Natural killer cell treated with Interleukin-12 subunit alpha and Interleukin-12 subunit beta and Interleukin-15 and Interleukin-18, amount 100 ng/mL, for 72 hours (primary cell): Measurements from ENCODE around the gene EMX2. TPM values are rescaled to one million over a fixed set of nuclear protein-coding genes. Genes with fewer than 3 reads are reported as not detected.

Source experiments
- ATAC-seq, 2 donors: fragments of 150-1000 bp; cut with Tn5 transposase in 1 of 2; sonication (Bioruptor Pico), chemical (Tn5 transposase) in 1 of 2; 2 replicates each; pipeline ENCODE4 v1.10.0; 2021
- DNase-seq: peaks from one replicate; pipeline ENCODE4 v3.0.0; 2022; ENCODE audit warnings: low spot score
- H3K27ac Mint-ChIP-seq, 2 donors: 1 replicate in 1 of 2; 2 replicates in 1 of 2; pipeline ENCODE4 v1.8.0; 2022; ENCODE audit warnings: mixed read lengths in 2 of 2, mild to moderate bottlenecking in 1 of 2, moderate library complexity in 1 of 2
- H3K27me3 Mint-ChIP-seq, 2 donors: 1 replicate in 1 of 2; 2 replicates in 1 of 2; pipeline ENCODE4 v1.8.0; 2022; ENCODE audit warnings: mixed read lengths in 2 of 2
- H3K36me3 Mint-ChIP-seq: one replicate; pipeline ENCODE4 v1.8.0; 2022; ENCODE audit warnings: mixed read lengths
- H3K4me1 Mint-ChIP-seq, 2 donors: 1 replicate in 1 of 2; 2 replicates in 1 of 2; pipeline ENCODE4 v1.8.0; 2022; ENCODE audit warnings: low read depth in 2 of 2, mixed read lengths in 2 of 2, mild to moderate bottlenecking in 1 of 2
- H3K4me3 Mint-ChIP-seq: one replicate; pipeline ENCODE4 v1.8.0; 2022; ENCODE audit warnings: mixed read lengths
- H3K9me3 Mint-ChIP-seq: 2 replicates; pipeline ENCODE4 v1.8.0; 2022; ENCODE audit warnings: mixed read lengths
- total RNA-seq, 2 donors: library from RNA; stranded (reverse); gene quantifications; one replicate each; pipeline ENCODE4 v1.2.3, GENCODE V29; 2022

Gene EMX2
- total RNA-seq, 2 donors from 2014 or later: not detected

GRCh38 chr10:117552156-117552631, 9.6 kb downstream of the EMX2 start:
- H3K27ac Mint-ChIP-seq: no peak overlapping the region

GRCh38 chr10:117552701-117553141, 10.2 kb downstream of the EMX2 start:
- DNase-seq (no peak), ATAC-seq (no peak)
- Mint-ChIP-seq H3K27me3 (peaks cover 60 to 85% of the 10 kb centered on the region in 2 donors), H3K9me3 (no peaks in the 10 kb centered on the region), H3K27ac (no peak overlapping the region), H3K4me1 (peaks cover 15 to 25% of the 10 kb centered on the region in 2 donors), H3K36me3 (peaks cover 12% of the 10 kb centered on the region), H3K4me3 (no peak overlapping the region)

More at GRCh38 chr10:117552156-117552631, 9.6 kb downstream of the EMX2 start:
- peaks cover 65 to 90% of the 10 kb centered on the region in 2 donors for H3K27me3 Mint-ChIP-seq
- DNase-seq: no peak
- H3K4me1 Mint-ChIP-seq: peaks cover 15 to 28% of the 10 kb centered on the region in 2 donors
- peaks cover 12% of the 10 kb centered on the region for H3K36me3 Mint-ChIP-seq
- no peak overlapping the region for H3K4me3 Mint-ChIP-seq
- no peaks in the 10 kb centered on the region for H3K9me3 Mint-ChIP-seq
- ATAC-seq: no peak

DNA sequence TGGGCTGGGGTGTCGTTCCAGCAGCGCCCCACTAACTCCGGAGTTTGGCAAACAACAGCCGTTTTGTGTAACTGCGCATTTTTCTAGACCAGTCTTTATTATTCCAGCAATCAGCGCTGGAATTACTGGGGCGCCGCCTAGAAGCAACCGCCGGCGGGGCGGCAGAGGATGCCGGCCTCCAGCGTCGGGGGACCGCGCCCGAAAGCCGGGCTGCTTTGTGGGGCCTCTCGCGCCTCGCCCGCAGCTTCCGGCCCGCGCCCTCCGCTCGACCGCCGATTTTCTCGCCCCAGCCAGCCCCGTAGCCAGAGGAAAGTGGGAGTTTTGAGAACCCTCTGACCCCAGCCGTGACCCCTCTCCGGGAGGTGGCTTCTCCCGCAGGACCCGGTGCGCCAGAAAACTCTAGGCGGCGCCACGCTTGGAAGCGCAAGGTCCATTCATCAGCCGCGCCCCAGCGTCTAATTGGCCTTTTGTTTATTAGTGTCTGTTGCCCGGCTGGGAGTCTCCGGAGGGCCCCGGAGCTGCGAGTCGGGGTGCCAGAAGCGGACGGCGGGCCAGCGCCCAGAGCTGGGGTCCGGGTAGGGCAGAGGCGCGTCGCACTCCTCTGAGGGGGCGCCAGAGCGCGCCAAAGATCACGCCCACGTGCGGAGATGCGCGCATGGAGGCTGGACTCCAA, 10.7 kb downstream of the EMX2 start:
- no peak overlapping the region for H3K27ac Mint-ChIP-seq
- peaks cover 55 to 81% of the 10 kb centered on the region in 2 donors for H3K27me3 Mint-ChIP-seq
- H3K4me1 Mint-ChIP-seq: peaks cover 15 to 19% of the 10 kb centered on the region in 2 donors
- no peak for ATAC-seq
- DNase-seq: no peak
- no peak overlapping the region for H3K4me3 Mint-ChIP-seq
- H3K9me3 Mint-ChIP-seq: no peaks in the 10 kb centered on the region
- peaks cover 7% of the 10 kb centered on the region for H3K36me3 Mint-ChIP-seq

DNA sequence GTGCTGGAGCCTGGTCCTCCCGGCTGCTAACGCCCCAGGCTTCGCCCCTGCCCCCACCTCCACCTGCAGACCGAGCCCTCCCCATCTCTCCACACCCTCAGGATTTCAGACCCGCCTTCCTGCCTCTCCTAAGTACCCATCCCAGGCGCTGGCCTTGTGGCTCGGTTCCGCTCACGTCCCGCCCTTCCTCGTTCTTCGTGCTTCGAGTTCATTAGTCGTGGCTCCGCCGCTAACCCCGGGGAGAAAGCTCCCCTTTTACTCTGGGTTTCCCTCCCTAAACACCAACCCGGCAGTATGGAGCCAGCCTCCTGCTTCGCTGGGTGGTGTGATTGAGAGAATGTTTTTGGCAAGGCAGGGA, 11.2 kb downstream of the EMX2 start:
- Mint-ChIP-seq H3K27me3 (peaks cover 55 to 81% of the 10 kb centered on the region in 2 donors), H3K4me1 (peaks cover 15 to 18% of the 10 kb centered on the region in 2 donors), H3K4me3 (peak overlapping the region; percentile 15), H3K27ac (no peak overlapping the region), H3K9me3 (no peaks in the 10 kb centered on the region), H3K36me3 (peaks cover 5% of the 10 kb centered on the region)
- no peak for ATAC-seq
- DNase-seq: no peak

GRCh38 chr10:117554241-117554814, 11.8 kb downstream of the EMX2 start:
- ATAC-seq (no peak), DNase-seq (no peak)
- Mint-ChIP-seq H3K4me1 (peaks cover 15 to 18% of the 10 kb centered on the region in 2 donors), H3K27me3 (peaks cover 55 to 76% of the 10 kb centered on the region in 2 donors), H3K4me3 (peak overlapping the region; percentile 15), H3K36me3 (peaks cover 5% of the 10 kb centered on the region), H3K27ac (no peak overlapping the region), H3K9me3 (no peaks in the 10 kb centered on the region)

GRCh38 chr10:117555017-117555416, 12.5 kb downstream of the EMX2 start:
- Mint-ChIP-seq H3K4me1 (peaks cover 15 to 18% of the 10 kb centered on the region in 2 donors), H3K27ac (no peak overlapping the region), H3K4me3 (no peak overlapping the region), H3K27me3 (peaks cover 52 to 74% of the 10 kb centered on the region in 2 donors), H3K36me3 (peaks cover 5% of the 10 kb centered on the region), H3K9me3 (no peaks in the 10 kb centered on the region)
- no peak for ATAC-seq
- no peak for DNase-seq

DNA sequence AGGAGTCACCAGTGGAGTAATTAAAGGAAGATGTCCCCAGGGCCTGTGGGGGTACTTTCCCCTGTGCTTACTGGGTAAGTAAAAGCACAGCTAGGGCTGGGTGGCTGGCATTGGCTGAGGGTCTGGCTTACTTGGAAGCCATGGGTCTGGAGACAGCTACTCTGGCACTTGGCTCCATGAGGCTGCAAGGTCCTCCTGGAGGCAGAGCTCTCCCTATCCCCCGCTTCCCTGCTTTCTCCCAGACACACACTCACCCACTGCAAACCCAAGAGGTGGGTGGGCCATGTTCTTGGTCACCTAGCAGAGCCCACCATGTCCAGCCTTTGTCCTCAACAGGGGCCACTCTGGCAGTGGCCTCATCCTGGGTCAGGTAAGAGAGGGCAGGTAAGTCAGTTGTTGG, 13.3 kb downstream of the EMX2 start:
- no peaks in the 10 kb centered on the region for H3K9me3 Mint-ChIP-seq
- peaks cover 44 to 66% of the 10 kb centered on the region in 2 donors for H3K27me3 Mint-ChIP-seq
- peaks cover 5% of the 10 kb centered on the region for H3K36me3 Mint-ChIP-seq
- H3K27ac Mint-ChIP-seq: no peak overlapping the region
- H3K4me1 Mint-ChIP-seq: peaks cover 15 to 18% of the 10 kb centered on the region in 2 donors
- no peak for DNase-seq
- no peak overlapping the region for H3K4me3 Mint-ChIP-seq
- ATAC-seq: no peak

DNA sequence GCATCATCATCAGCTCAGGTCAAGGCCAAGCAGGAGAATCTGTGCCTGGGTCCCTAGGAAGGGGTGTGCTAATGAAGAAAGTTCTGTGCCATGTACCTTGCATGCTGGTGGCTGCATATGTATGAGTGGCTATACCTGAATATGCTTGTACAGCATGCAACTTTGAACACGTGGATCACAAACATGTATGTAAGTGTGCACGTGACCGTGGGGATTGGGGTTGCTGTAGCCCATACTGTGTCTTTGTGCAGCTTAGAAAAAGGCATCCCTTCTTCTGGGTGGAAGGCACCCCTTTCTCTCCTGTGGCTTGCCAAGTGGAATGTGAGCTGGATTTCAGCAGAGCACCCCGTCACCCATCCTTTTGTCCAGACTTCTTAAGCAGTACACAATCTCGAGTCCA, 13.8 kb downstream of the EMX2 start:
- no peak for DNase-seq

DNA sequence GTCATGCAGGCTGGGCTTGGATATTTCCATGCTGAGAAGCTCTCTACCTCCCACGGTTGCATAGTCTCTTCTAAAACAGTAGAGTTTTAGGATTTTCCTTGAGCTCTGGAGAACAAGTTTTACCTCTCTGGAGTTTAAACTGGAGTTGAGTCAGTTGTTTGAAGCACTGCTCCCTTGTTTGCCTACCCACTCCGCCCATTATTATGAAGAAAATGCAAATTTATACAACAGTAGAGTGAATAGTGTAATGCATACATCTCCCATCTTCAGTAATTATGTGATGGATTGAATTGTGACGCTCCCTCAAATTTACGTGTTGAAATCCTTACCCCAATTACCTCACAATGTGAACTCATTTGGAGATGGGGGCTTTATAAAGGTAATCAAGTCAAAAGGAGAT, 17.2 kb downstream of the EMX2 start:
- ATAC-seq: no peak
- H3K4me3 Mint-ChIP-seq: no peak overlapping the region
- no peaks in the 10 kb centered on the region for H3K36me3 Mint-ChIP-seq
- H3K4me1 Mint-ChIP-seq: peaks cover 0 to under 1% of the 10 kb centered on the region in 2 donors
- no peak for DNase-seq
- H3K27me3 Mint-ChIP-seq: peaks cover 22 to 32% of the 10 kb centered on the region in 2 donors
- H3K27ac Mint-ChIP-seq: no peak overlapping the region
- H3K9me3 Mint-ChIP-seq: no peaks in the 10 kb centered on the region

More for the DNA sequence above, 13.8 kb downstream of the EMX2 start:
- ATAC-seq: no peak
- H3K27ac Mint-ChIP-seq: no peak overlapping the region
- peaks cover 15 to 18% of the 10 kb centered on the region in 2 donors for H3K4me1 Mint-ChIP-seq
- H3K4me3 Mint-ChIP-seq: no peak overlapping the region
- peaks cover 41 to 61% of the 10 kb centered on the region in 2 donors for H3K27me3 Mint-ChIP-seq
- H3K9me3 Mint-ChIP-seq: no peaks in the 10 kb centered on the region
- peaks cover 5% of the 10 kb centered on the region for H3K36me3 Mint-ChIP-seq

GRCh38 chr10:117560942-117561341, 18.4 kb downstream of the EMX2 start:
- no peaks in the 10 kb centered on the region for H3K36me3 Mint-ChIP-seq
- DNase-seq: no peak
- ATAC-seq: no peak
- no peak overlapping the region for H3K4me3 Mint-ChIP-seq
- H3K4me1 Mint-ChIP-seq: no peaks in the 10 kb centered on the region
- peaks cover 16 to 21% of the 10 kb centered on the region in 2 donors for H3K27me3 Mint-ChIP-seq
- H3K9me3 Mint-ChIP-seq: no peaks in the 10 kb centered on the region
- H3K27ac Mint-ChIP-seq: no peak overlapping the region

DNA sequence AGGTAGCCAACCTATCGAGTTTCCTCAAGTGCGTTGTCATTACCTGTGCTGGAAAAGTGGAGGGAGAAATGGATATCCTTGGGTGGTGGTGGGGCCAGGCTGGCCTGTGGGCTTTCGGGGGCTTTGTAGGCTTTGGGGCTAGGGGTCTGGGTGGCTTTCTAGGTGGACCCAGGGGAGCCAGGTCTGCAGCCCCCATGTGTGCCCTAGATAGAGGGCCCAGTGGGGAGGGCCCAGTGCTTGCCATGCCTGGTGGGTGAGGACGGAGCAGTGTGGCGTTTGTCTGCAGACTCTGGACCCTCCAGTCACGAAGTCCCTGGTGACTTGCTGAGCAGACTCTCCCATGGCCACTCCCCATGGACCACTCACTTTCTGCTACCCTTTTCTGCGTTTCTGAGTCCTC, 19.7 kb downstream of the EMX2 start:
- no peaks in the 10 kb centered on the region for H3K36me3 Mint-ChIP-seq
- DNase-seq: no peak
- H3K27ac Mint-ChIP-seq: no peak overlapping the region
- no peak overlapping the region for H3K4me3 Mint-ChIP-seq
- no peaks in the 10 kb centered on the region for H3K9me3 Mint-ChIP-seq
- H3K27me3 Mint-ChIP-seq: peaks cover 11 to 13% of the 10 kb centered on the region in 2 donors
- H3K4me1 Mint-ChIP-seq: no peaks in the 10 kb centered on the region
- ATAC-seq: no peak

DNA sequence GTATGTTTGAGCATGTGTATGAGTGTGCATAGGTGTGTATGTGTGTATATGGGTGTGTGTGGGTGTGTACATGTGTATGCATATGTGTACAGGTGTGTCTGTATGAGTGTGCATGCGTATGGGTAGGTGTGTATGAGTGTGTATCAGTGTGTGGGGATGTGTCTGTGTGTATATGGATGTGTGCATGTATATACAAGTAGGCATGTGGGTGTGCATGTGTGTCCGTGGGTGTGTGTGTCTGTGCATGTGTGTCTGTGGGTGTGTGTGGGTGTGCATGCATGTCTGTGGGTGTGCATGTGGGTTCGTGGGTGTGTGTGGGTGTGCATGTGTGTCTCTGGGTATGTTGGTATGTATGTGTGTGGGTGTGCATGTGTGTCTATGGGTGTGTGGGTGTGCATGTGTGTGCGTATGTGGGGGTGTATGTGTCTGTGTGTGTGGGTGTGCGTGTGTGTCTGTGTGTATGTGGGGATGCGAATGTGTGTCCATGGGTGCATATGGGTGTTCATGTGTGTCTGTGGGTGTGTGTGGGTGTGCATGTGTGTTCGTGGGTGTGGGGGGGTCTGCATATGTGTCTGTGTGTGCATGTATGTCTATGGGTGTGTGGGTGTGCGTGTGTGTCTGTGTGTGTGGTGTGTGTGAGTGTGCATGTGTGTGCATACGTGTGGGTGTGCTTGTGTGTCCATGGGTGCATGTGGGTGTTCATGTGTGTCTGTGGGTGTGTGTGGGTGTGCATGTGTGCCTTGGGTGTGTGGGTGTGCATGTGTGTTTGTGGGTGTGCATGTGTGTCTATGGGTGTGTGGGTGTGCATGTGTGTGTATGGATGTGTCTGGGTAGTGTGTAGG, 20.6 kb downstream of the EMX2 start:
- DNase-seq (no peak), ATAC-seq (peak in 1 of 2 donors; percentile 17)
- Mint-ChIP-seq H3K27me3 (peaks cover 13 to 14% of the 10 kb centered on the region in 2 donors), H3K4me1 (no peaks in the 10 kb centered on the region), H3K9me3 (no peaks in the 10 kb centered on the region), H3K27ac (no peak overlapping the region), H3K4me3 (no peak overlapping the region), H3K36me3 (no peaks in the 10 kb centered on the region)

DNA sequence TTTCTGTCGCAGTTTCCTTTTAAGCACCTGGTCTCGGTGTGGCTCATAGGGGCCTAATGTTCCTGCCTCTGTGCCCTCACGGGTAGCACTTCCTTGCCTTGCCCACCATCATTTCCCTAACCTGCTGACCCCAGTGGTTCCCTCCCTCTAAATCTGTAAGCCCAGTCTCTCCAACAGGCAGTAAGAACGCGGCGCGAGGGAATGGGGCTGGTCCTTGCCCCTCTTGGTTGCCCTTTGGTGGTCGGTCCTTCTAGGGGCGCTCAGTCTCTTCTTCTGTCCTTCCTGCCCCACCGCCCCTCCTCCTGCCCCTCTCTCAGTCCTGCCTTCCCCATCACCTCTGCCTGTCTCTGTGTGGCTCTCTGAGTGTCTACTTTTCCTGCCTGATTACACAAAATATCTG, 21.2 kb downstream of the EMX2 start:
- Mint-ChIP-seq H3K9me3 (no peaks in the 10 kb centered on the region), H3K27ac (no peak overlapping the region), H3K27me3 (peaks cover 6 to 9% of the 10 kb centered on the region in 2 donors), H3K4me3 (no peak overlapping the region), H3K36me3 (no peaks in the 10 kb centered on the region), H3K4me1 (no peaks in the 10 kb centered on the region)
- ATAC-seq (no peak), DNase-seq (no peak)

DNA sequence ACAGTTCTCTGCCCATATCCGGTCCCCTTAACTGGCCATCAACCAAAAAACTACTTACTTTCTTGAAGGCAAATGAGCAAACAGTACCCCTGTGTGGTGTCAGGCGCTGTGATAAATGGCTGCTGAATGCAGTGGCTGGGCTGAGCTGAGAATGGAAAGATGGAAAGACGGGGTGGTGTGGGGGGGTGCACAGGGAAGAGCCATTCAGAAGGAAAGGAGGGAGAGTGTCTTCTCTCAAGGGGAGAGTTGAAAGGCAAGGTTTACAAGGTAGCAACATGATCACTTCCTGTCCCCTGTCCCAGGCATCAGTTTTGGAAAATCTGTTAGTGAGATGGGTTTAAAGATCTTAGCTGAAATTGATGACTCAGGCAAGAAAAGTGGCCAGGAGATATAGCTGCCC, 22.5 kb downstream of the EMX2 start:
- H3K27me3 Mint-ChIP-seq: peaks cover 0 to 6% of the 10 kb centered on the region in 2 donors
- no peak overlapping the region for H3K4me3 Mint-ChIP-seq
- no peak for DNase-seq
- ATAC-seq: no peak
- no peaks in the 10 kb centered on the region for H3K9me3 Mint-ChIP-seq
- H3K36me3 Mint-ChIP-seq: no peaks in the 10 kb centered on the region
- no peaks in the 10 kb centered on the region for H3K4me1 Mint-ChIP-seq
- H3K27ac Mint-ChIP-seq: no peak overlapping the region
